ENCODE results near the gene CREBL2.

- TF ChIP-seq SIN3A (IDR thresholded peaks at IDR 0.05; ENCODE audit: low read depth, low read length) (no peak), SMC3 (IDR thresholded peaks at IDR 0.05; ENCODE audit: borderline replicate concordance, low read length) (no peak), EZH2 (IDR thresholded peaks at IDR 0.05; ENCODE audit: borderline replicate concordance, control insufficient read depth, low read depth, low read length) (no peak), REST (IDR thresholded peaks at IDR 0.05; ENCODE audit: low read depth, low read length) (no peak), ASH2L (IDR thresholded peaks at IDR 0.05; ENCODE audit: borderline replicate concordance, low read depth) (no peak), PAX5 (IDR thresholded peaks at IDR 0.05; ENCODE audit: borderline replicate concordance, low read depth, low read length) (no peak), RAD21 (IDR thresholded peaks at IDR 0.05; ENCODE audit: insufficient read depth, low read depth, low read length) (no peak), MAX (IDR thresholded peaks at IDR 0.05; ENCODE audit: low read depth, low read length) (no peak), FOXM1 (IDR thresholded peaks at IDR 0.05; ENCODE audit: low read depth, low read length) (no peak), CTCF (IDR thresholded peaks at IDR 0.05 in 2 of 3, conservative IDR thresholded peaks at IDR 0.05 in 1 of 3; ENCODE audit: control insufficient read depth in 2 of 3, extremely low read depth in 1 of 3, insufficient read depth in 1 of 3, low read depth in 3 of 3, low read length in 3 of 3) (no peak), IRF3 (IDR thresholded peaks at IDR 0.05) (no peak)
These were observed 73.6 kb downstream of the CREBL2 start for GRCh38 chr12:12685305-12685704.

All from GM12878 (cell line).